ENCODE data around the gene KLHL6.

The KLHL6 gene

DNA sequence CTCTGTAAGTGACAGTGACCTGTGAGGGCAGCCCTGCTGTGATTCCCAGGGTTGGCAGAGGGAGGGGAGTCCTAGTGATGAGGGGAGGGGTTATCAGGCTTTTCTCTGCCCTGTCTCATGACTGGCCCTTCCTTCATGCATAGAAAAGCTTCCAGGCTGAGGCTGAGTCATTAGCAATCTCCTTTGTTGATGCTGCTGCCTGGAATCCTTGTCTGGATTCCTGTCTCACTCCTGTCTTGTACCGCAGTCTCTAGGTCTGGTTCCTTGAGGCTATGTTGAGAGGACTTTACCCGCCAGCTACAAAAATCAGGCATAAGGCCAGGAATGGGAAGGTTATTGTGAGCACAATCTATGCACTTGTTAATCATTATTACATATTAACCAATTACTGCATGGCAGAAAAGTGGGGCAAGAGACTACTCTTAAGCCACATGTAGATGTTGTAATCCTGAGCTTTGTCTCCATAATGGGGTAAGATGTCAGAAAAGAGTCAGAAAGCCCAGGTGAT lies 7.2 kb downstream of the KLHL6 start:
- no peaks in the 10 kb centered on the region for H3K9me3 Mint-ChIP-seq
- H3K27me3 Mint-ChIP-seq = no peaks in the 10 kb centered on the region
- no peak overlapping the region for H3K27ac Mint-ChIP-seq
- H3K4me3 Mint-ChIP-seq = no peak overlapping the region
- H3K36me3 Mint-ChIP-seq (ENCODE audit: low read depth) = peaks cover 43% of the 10 kb centered on the region
- peaks cover 76% of the 10 kb centered on the region for H3K4me1 Mint-ChIP-seq (ENCODE audit: low read depth)

DNA sequence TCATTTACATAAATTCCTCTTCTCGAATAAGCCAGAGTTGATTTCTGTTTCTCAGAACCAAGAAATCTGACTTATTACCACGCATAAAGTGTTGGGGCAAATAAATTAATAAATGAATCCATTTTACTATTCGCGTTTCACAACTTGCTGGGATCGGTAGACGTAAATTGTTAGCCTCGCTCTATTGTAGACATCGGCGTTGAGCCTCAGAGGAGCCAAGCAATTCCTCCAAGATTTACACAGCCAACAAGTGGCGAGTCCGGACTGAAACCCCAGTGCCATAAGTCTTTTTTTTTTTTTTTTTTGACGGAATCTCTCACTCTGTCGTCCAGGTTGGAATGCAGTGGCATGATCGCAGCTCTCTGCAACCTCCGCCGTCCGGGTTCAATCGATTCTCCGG lies 8.9 kb downstream of the KLHL6 start:
- H3K4me1 Mint-ChIP-seq (ENCODE audit: low read depth) = peaks cover 77% of the 10 kb centered on the region
- H3K36me3 Mint-ChIP-seq (ENCODE audit: low read depth) = peaks cover 38% of the 10 kb centered on the region
- H3K27me3 Mint-ChIP-seq = no peaks in the 10 kb centered on the region
- H3K27ac Mint-ChIP-seq = no peak overlapping the region
- no peak overlapping the region for H3K4me3 Mint-ChIP-seq
- H3K9me3 Mint-ChIP-seq = no peaks in the 10 kb centered on the region

DNA sequence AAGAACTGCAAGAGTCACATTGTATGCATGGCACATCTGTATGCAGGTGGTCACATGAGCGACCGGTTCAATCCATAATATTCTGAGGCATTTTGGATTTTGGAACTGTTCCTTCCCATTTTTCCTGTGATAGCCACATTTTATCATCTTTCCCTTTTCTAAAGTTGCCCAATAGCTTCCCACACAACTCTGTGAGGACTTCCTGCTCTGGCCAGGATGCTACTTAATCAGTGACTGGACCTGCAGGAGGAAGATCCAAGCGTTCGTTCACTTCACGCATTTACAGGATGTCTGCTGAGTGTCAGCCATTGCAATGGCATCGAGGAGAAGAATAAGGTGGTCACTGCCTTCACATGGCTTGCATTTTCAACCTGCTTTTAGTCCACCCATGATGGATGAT lies 9.8 kb downstream of the KLHL6 start:
- H3K36me3 Mint-ChIP-seq (ENCODE audit: low read depth) = peaks cover 31% of the 10 kb centered on the region
- peaks cover 78% of the 10 kb centered on the region for H3K4me1 Mint-ChIP-seq (ENCODE audit: low read depth)
- no peak overlapping the region for H3K4me3 Mint-ChIP-seq
- no peaks in the 10 kb centered on the region for H3K9me3 Mint-ChIP-seq
- no peaks in the 10 kb centered on the region for H3K27me3 Mint-ChIP-seq
- H3K27ac Mint-ChIP-seq = no peak overlapping the region

DNA sequence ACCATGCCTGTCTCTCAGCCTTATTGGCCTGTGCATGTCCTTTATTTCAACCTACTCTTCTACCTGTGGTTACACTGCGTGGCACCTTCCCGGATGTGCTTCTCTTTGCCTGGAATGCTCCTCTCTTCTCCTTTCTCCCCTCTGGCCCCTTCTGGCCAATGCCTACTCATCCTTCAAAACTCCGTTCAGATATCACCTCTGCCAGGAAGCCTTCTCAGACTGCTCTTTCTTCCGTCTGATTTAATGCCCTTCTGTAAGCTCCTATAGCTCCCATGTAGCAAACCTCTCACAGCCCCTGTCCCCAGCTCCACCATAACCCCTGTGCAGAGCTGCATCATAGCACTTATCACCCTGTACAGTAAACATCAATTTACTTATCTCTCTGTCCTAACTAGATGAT lies 13.2 kb downstream of the KLHL6 start:
- Mint-ChIP-seq H3K27ac (peak overlapping the region; percentile 59), H3K4me3 (no peak overlapping the region), H3K27me3 (no peaks in the 10 kb centered on the region), H3K9me3 (no peaks in the 10 kb centered on the region), H3K36me3 (ENCODE audit: low read depth) (peaks cover 22% of the 10 kb centered on the region), H3K4me1 (ENCODE audit: low read depth) (peaks cover 82% of the 10 kb centered on the region)

GRCh38 chr3:183541738-183542137 lies 13.8 kb downstream of the KLHL6 start:
- H3K36me3 Mint-ChIP-seq (ENCODE audit: low read depth) = peaks cover 22% of the 10 kb centered on the region
- peak overlapping the region; percentile 59 for H3K27ac Mint-ChIP-seq
- H3K4me3 Mint-ChIP-seq = peak overlapping the region; percentile 35
- H3K4me1 Mint-ChIP-seq (ENCODE audit: low read depth) = peaks cover 87% of the 10 kb centered on the region
- H3K9me3 Mint-ChIP-seq = no peaks in the 10 kb centered on the region
- no peaks in the 10 kb centered on the region for H3K27me3 Mint-ChIP-seq

- H3K4me3 Mint-ChIP-seq = peak overlapping the region; percentile 35
- no peaks in the 10 kb centered on the region for H3K9me3 Mint-ChIP-seq
- H3K36me3 Mint-ChIP-seq (ENCODE audit: low read depth) = peaks cover 18% of the 10 kb centered on the region
- H3K27me3 Mint-ChIP-seq = no peaks in the 10 kb centered on the region
- peaks cover 92% of the 10 kb centered on the region for H3K4me1 Mint-ChIP-seq (ENCODE audit: low read depth)
- peak overlapping the region; percentile 59 for H3K27ac Mint-ChIP-seq
These were observed 14.3 kb downstream of the KLHL6 start for GRCh38 chr3:183541235-183541655.

- Mint-ChIP-seq H3K27ac (peak overlapping the region; percentile 47), H3K9me3 (no peaks in the 10 kb centered on the region), H3K27me3 (no peaks in the 10 kb centered on the region), H3K4me1 (ENCODE audit: low read depth) (peaks cover 88% of the 10 kb centered on the region), H3K4me3 (peak overlapping the region; percentile 9), H3K36me3 (ENCODE audit: low read depth) (peaks cover 12% of the 10 kb centered on the region)
These were observed 14.8 kb downstream of the KLHL6 start for GRCh38 chr3:183540501-183541234.

GRCh38 chr3:183539811-183540210 lies 15.7 kb downstream of the KLHL6 start:
- peak overlapping the region; percentile 26 for H3K27ac Mint-ChIP-seq
- no peaks in the 10 kb centered on the region for H3K27me3 Mint-ChIP-seq
- no peaks in the 10 kb centered on the region for H3K9me3 Mint-ChIP-seq
- no peak overlapping the region for H3K4me3 Mint-ChIP-seq
- H3K4me1 Mint-ChIP-seq (ENCODE audit: low read depth) = peaks cover 85% of the 10 kb centered on the region
- H3K36me3 Mint-ChIP-seq (ENCODE audit: low read depth) = peaks cover 7% of the 10 kb centered on the region

- Mint-ChIP-seq H3K4me3 (no peak overlapping the region), H3K27ac (no peak overlapping the region)
These were observed 17.0 kb downstream of the KLHL6 start for GRCh38 chr3:183538486-183538885.

GRCh38 chr3:183537295-183537730 lies 18.2 kb downstream of the KLHL6 start:
- Mint-ChIP-seq H3K36me3 (ENCODE audit: low read depth) (peaks cover 20% of the 10 kb centered on the region), H3K4me1 (ENCODE audit: low read depth) (peaks cover 84% of the 10 kb centered on the region), H3K27me3 (no peaks in the 10 kb centered on the region), H3K27ac (no peak overlapping the region), H3K9me3 (no peaks in the 10 kb centered on the region), H3K4me3 (no peak overlapping the region)

More at GRCh38 chr3:183538486-183538885, 17.0 kb downstream of the KLHL6 start:
- H3K9me3 Mint-ChIP-seq = no peaks in the 10 kb centered on the region
- peaks cover 10% of the 10 kb centered on the region for H3K36me3 Mint-ChIP-seq (ENCODE audit: low read depth)
- peaks cover 84% of the 10 kb centered on the region for H3K4me1 Mint-ChIP-seq (ENCODE audit: low read depth)
- no peaks in the 10 kb centered on the region for H3K27me3 Mint-ChIP-seq

DNA sequence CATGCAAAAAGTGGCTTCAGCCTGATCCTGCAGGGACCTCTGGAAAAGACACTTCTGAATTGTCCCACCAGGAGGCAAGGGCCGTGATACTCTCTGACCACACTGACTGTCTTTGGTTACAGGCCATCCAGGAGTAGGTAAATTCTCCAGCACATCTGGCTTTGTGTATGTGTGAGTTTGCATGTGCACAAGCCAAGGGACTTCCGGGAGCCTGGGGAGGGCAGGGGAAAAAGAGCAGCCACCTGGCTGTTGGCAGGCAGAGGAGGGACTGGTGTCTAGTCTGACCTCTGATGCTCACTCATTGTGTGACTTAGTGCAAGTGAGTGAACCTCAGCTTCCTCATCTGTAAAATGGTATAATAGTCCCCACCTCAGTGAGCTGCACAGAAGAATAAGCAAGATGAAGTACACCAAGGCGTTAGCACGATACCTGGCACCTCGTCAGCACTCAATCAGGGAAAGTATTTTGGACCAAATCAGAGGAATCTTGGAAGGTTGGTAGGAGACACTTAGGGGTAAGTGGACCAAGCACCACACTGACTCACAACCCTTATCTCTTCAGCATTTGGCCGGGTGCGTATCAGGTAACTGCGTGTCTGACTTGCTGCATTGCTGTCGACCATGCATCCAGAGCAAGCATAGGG lies 19.1 kb downstream of the KLHL6 start:
- Mint-ChIP-seq H3K27me3 (no peaks in the 10 kb centered on the region), H3K4me3 (no peak overlapping the region), H3K36me3 (ENCODE audit: low read depth) (peaks cover 26% of the 10 kb centered on the region), H3K27ac (peak overlapping the region; percentile 20), H3K9me3 (no peaks in the 10 kb centered on the region), H3K4me1 (ENCODE audit: low read depth) (peaks cover 74% of the 10 kb centered on the region)

- no peaks in the 10 kb centered on the region for H3K9me3 Mint-ChIP-seq
- peaks cover 63% of the 10 kb centered on the region for H3K4me1 Mint-ChIP-seq (ENCODE audit: low read depth)
- no peak overlapping the region for H3K4me3 Mint-ChIP-seq
- peaks cover 44% of the 10 kb centered on the region for H3K36me3 Mint-ChIP-seq (ENCODE audit: low read depth)
- H3K27me3 Mint-ChIP-seq = no peaks in the 10 kb centered on the region
- H3K27ac Mint-ChIP-seq = no peak overlapping the region
These were observed 21.3 kb downstream of the KLHL6 start for GRCh38 chr3:183534249-183534648.

DNA sequence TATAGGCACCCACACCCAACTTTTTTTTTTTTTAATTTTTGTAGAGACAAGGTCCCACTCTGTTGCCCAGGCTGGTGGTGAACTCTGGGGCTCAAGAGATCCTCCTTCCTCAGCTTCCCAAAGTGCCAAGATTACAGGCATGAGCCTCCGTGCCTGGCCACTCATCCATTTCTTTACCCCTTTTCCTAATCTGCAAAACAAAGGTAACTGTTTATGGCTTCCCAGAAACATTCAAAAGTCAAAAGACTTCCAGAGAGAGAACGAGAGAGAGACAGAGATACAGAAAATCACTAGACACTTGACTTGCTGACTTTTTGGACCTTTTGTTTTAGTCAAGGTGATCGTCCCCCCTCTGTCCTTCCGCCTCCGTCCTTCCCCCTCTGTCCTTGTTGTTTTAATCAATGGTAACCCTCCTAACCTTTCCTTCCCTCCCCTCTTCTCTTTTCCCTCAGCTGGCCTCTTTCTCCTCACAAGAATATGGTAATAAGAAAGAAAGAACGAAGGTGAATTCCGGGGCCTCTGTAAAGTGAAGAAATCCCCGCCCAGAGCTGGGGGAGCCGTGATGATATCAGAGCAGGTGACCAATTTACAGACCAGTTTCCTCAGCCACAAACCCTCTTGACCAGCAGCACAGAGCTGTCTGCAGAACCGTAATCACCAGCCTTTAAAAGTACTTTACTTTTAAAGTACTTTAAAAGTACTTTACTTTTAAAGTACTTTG lies 21.9 kb downstream of the KLHL6 start:
- Mint-ChIP-seq H3K4me3 (no peak overlapping the region), H3K9me3 (no peaks in the 10 kb centered on the region), H3K27me3 (no peaks in the 10 kb centered on the region), H3K4me1 (ENCODE audit: low read depth) (peaks cover 63% of the 10 kb centered on the region), H3K27ac (peak overlapping the region; percentile 79), H3K36me3 (ENCODE audit: low read depth) (peaks cover 51% of the 10 kb centered on the region)

- Mint-ChIP-seq H3K36me3 (ENCODE audit: low read depth) (peaks cover 58% of the 10 kb centered on the region), H3K4me3 (no peak overlapping the region), H3K27ac (peak overlapping the region; percentile 79), H3K9me3 (no peaks in the 10 kb centered on the region), H3K27me3 (no peaks in the 10 kb centered on the region), H3K4me1 (ENCODE audit: low read depth) (peaks cover 63% of the 10 kb centered on the region)
These were observed 22.7 kb downstream of the KLHL6 start for GRCh38 chr3:183532620-183533411.

All from stimulated activated naive CD8-positive, alpha-beta T cell treated with anti-CD3 and anti-CD28 coated beads, Interleukin-15, Interleukin-2, amounts not matched to agents 100 ng/mL and 50 ng/mL, for 24 hours (primary cell).